Pancreas (tissue), 10 donors: ENCODE data around the gene PDILT. TPM values are rescaled to one million over a fixed set of nuclear protein-coding genes. Genes with fewer than 3 reads are reported as not detected.
"Not testable (repeated sequence)": the region's sequence is repeated elsewhere in the genome, so short reads cannot be mapped to it uniquely, and the experiment has no call there.

Source experiments
- ATAC-seq, 4 donors: fragments of 200-7000 bp; cut with Tn5 transposase; one replicate each; pipeline versions ENCODE4 v1.8.0 to v1.9.1; 2020; ENCODE audit warnings: mild to moderate bottlenecking in 4 of 4, moderate library complexity in 4 of 4
- DNase-seq, 6 donors: peaks; one replicate each; pipeline ENCODE4 v3.0.0-alpha.2; 2020
- FAIRE-seq: peaks from 2 replicates; lab custom pipeline; 2012; peaks lifted over from hg19 to GRCh38; lab: Jason Lieb, UNC
- H3K27ac ChIP-seq, 4 donors: fragments of 200-600 bp; sonication (generic); 1 replicate in 3 of 4; 2 replicates in 1 of 4; pipeline versions ENCODE4 v1.5.0 to v1.8.0; 2020
- H3K27me3 ChIP-seq, 4 donors: fragments of 200-600 bp; one replicate each; pipeline ENCODE4 v1.8.0; 2021
- H3K36me3 ChIP-seq, 3 donors: fragments of 200-600 bp; sonication (generic) in 1 of 3; one replicate each; pipeline versions ENCODE4 v1.5.0 to v1.8.0; 2020 to 2021
- H3K4me1 ChIP-seq, 3 donors: fragments of 200-600 bp; one replicate each; pipeline ENCODE4 v1.8.0; 2021
- H3K4me3 ChIP-seq, 4 donors: fragments of 200-600 bp; sonication (generic) in 2 of 4; one replicate each; pipeline versions ENCODE4 v1.5.0 to v1.8.0; 2020 to 2021
- H3K9me3 ChIP-seq, 4 donors: fragments of 200-600 bp; one replicate each; pipeline ENCODE4 v1.8.0; 2021
- CTCF ChIP-seq, 4 donors: fragments of 200-600 bp; sonication (generic) in 3 of 4; IDR thresholded peaks; one replicate each; pipeline versions ENCODE4 v1.5.0 to v1.8.0; 2021; ENCODE audit warnings: antibody characterized with exemption in 4 of 4
- WGBS, 2 donors: extraction: QIAGEN DNeasy Blood & Tissue Kit; methylation state at CpG; one replicate each; pipeline ENCODE4 v1.1.7; 2013; 5-methylcytosine and 5-hydroxymethylcytosine counted together
- intact Hi-C, 3 donors: fragments of 100-400 bp; cut with DNase I; formaldehyde crosslinking; loops; one replicate each; pipeline versions ENCODE4 v1.11.1 to v1.14.2; 2022
- polyA plus RNA-seq, 2 donors: library from polyadenylated mRNA; stranded (reverse); fragments of 200-250 nt; gene quantifications; one replicate each; pipeline ENCODE4 v1.2.3, GENCODE V29; 2013
- total RNA-seq, 6 donors: library from RNA; stranded (reverse); fragmentation: NEBNext Ultra II Directional in 4 of 6; extraction: Animal tissue kit (Norgen Biotek cat#: 25700) in 4 of 6; gene quantifications; one replicate each; pipeline versions ENCODE4 v1.2.1 to v1.2.4, GENCODE V29; 2021 to 2023
- donor health status: healthy with polysubstance abuse.
- donor health status: DM: no; HTN: no; CAD: no; lungs with moderate emphysema.
- donor health status: DM: no; HTN: no; CAD: no.
- donor health status: control.
- donor health status: control.
- donor health status: Bipolar disorder and iron deficiency.
- donor health status: DM: yes; HTN: yes; CAD: no.
- donor health status: DM: no; HTN: no; CAD: no.
- donor health status: DM: no; HTN: no; CAD: no.
- donor health status: DM: yes; HTN: yes; CAD: no.

The PDILT gene
- total and polyA plus RNA-seq, 8 donors, result not detected

- Histone ChIP-seq H3K4me3 (no peak overlapping the region), H3K4me1 (peaks cover 0 to 7% (median 0%) of the 10 kb centered on the region in 3 donors), H3K36me3 (peaks cover 0 to 66% (median 33%) of the 10 kb centered on the region in 3 donors), H3K27ac (no peak overlapping the region), H3K27me3 (no peaks in the 10 kb centered on the region), H3K9me3 (no peaks in the 10 kb centered on the region)
- WGBS, 2 donors, result 60 to 82% methylated on average over 6 of the region's 6 CpGs
- ATAC-seq (no peak), DNase-seq (peak in 3 of 6 donors; percentile 64 to 84 (median 67)), FAIRE-seq (no peak)
- TF ChIP-seq CTCF (IDR thresholded peaks at IDR 0.05), result no peak
- intact Hi-C loops, result no loop called here
Observed at GRCh38 chr16:20315764-20316163, 88.8 kb downstream of the PDILT start.

- FAIRE-seq, result no peak
Observed at GRCh38 chr16:20314575-20314974, 90.0 kb downstream of the PDILT start.

GRCh38 chr16:20313741-20314140 is 90.8 kb downstream of the PDILT start:
- ATAC-seq (no peak), FAIRE-seq (no peak), DNase-seq (peak in 3 of 6 donors; percentile 62 to 72 (median 71))
- H3K9me3 ChIP-seq, result no peaks in the 10 kb centered on the region
- H3K27ac ChIP-seq, result no peak overlapping the region
- no peak overlapping the region for H3K4me3 ChIP-seq
- no peaks in the 10 kb centered on the region for H3K4me1 ChIP-seq
- WGBS, 2 donors, result 59 to 66% methylated on average over 3 of the region's 3 CpGs
- no peaks in the 10 kb centered on the region for H3K27me3 ChIP-seq
- peaks cover 0 to 47% (median 32%) of the 10 kb centered on the region in 3 donors for H3K36me3 ChIP-seq
- intact Hi-C loops, result no loop called here
- TF ChIP-seq CTCF (IDR thresholded peaks at IDR 0.05), result no peak

More at GRCh38 chr16:20314575-20314974, 90.0 kb downstream of the PDILT start:
- no peak for TF ChIP-seq CTCF (IDR thresholded peaks at IDR 0.05)
- Histone ChIP-seq H3K27ac (no peak overlapping the region), H3K27me3 (no peaks in the 10 kb centered on the region), H3K9me3 (no peaks in the 10 kb centered on the region), H3K4me3 (no peak overlapping the region), H3K36me3 (peaks cover 0 to 55% (median 33%) of the 10 kb centered on the region in 3 donors), H3K4me1 (peaks cover 0 to 4% (median 0%) of the 10 kb centered on the region in 3 donors)
- intact Hi-C loops, result no loop called here
- peak in 3 of 6 donors; percentile 63 to 76 (median 70) for DNase-seq
- 67 to 75% methylated on average over 3 of the region's 3 CpGs for WGBS, 2 donors
- ATAC-seq, result peak in 1 of 4 donors; percentile 0

GRCh38 chr16:20312536-20313095 is 91.9 kb downstream of the PDILT start:
- H3K27ac ChIP-seq, H3K27me3 ChIP-seq, intact Hi-C loops, H3K9me3 ChIP-seq, H3K4me3 ChIP-seq, ATAC-seq, FAIRE-seq, H3K4me1 ChIP-seq: not testable (repeated sequence)
- peaks cover 0 to 35% (median 23%) of the 10 kb centered on the region in 3 donors for H3K36me3 ChIP-seq
- peak in 3 of 6 donors; percentile 73 to 84 (median 75) for DNase-seq
- 65 to 78% methylated on average over 7 of the region's 7 CpGs for WGBS, 2 donors

- Histone ChIP-seq H3K4me3 (no peak overlapping the region), H3K4me1 (no peaks in the 10 kb centered on the region), H3K27me3 (no peaks in the 10 kb centered on the region), H3K27ac (peak overlapping the region in 2 of 4 donors; percentile 14 to 20), H3K36me3 (peaks cover 0 to 25% (median 18%) of the 10 kb centered on the region in 3 donors), H3K9me3 (no peaks in the 10 kb centered on the region)
- peak in 1 of 6 donors; percentile 63 for DNase-seq
- no peak for ATAC-seq
- no peak for TF ChIP-seq CTCF (IDR thresholded peaks at IDR 0.05)
- no peak for FAIRE-seq
- intact Hi-C loops, result no loop called here
- 40 to 42% methylated on average over 2 of the region's 2 CpGs for WGBS, 2 donors
Observed at GRCh38 chr16:20311548-20311947, 93.0 kb downstream of the PDILT start.
